CD4-positive, alpha-beta T cell (primary cell): ENCODE results near the gene MBOAT7. TPM values are rescaled to one million over a fixed set of nuclear protein-coding genes. Genes with fewer than 3 reads are reported as not detected.
"Not testable (repeated sequence)": the region's sequence is repeated elsewhere in the genome, so short reads cannot be mapped to it uniquely, and the experiment has no call there.

Source experiments
- ATAC-seq: fragments of 200-7000 bp; cut with Tn5 transposase; one replicate; pipeline ENCODE4 v1.10.0; 2022; ENCODE audit warnings: mild to moderate bottlenecking; ENCODE audit not compliant: poor library complexity
- CTCF ChIA-PET: fragments of 350-600 bp; sonication (Branson Sonifier 250); formaldehyde crosslinking; loops from one replicate; lab custom pipeline; 2021; ENCODE audit warnings: antibody characterized with exemption, inconsistent platforms; lab: Charles Lee
- POLR2A ChIA-PET: fragments of 350-600 bp; sonication (Branson Sonifier 250); formaldehyde crosslinking; loops from one replicate; lab custom pipeline; 2021; ENCODE audit warnings: antibody characterized with exemption, inconsistent platforms; lab: Charles Lee
- DNase-seq, 14 experiments: peaks; one replicate each; pipeline ENCODE4 v3.0.0-alpha.2; 2013 to 2020; ENCODE audit warnings: mixed read lengths in 2 of 14
- H3K27ac ChIP-seq, 2 donors: one replicate each; pipeline versions ENCODE4 v1.5.1 to v1.7.0; 2013; ENCODE audit warnings: low read length in 2 of 2, low read depth in 1 of 2, mild to moderate bottlenecking in 1 of 2
- H3K27me3 ChIP-seq, 2 experiments: 1 replicate in 1 of 2; 2 replicates in 1 of 2; pipeline versions ENCODE4 v1.6.1 to v1.7.0; 2013; ENCODE audit warnings: low read length in 2 of 2, control low read depth in 1 of 2, mild to moderate bottlenecking in 1 of 2, moderate library complexity in 1 of 2; ENCODE audit not compliant: insufficient read depth in 2 of 2, control insufficient read depth in 1 of 2
- H3K36me3 ChIP-seq: one replicate; pipeline ENCODE4 v1.6.1; 2013; ENCODE audit warnings: low read length, control low read depth; ENCODE audit not compliant: insufficient read depth
- H3K4me1 ChIP-seq: one replicate; pipeline ENCODE4 v1.6.1; 2013; ENCODE audit warnings: low read length, control low read depth; ENCODE audit not compliant: insufficient read depth
- H3K4me3 ChIP-seq: one replicate; pipeline ENCODE4 v1.5.1; 2013; ENCODE audit warnings: mild to moderate bottlenecking, low read length, moderate library complexity
- H3K9me3 ChIP-seq, 2 experiments: 1 replicate in 1 of 2; 2 replicates in 1 of 2; pipeline versions ENCODE4 v1.6.1 to v1.7.0; 2013; ENCODE audit warnings: low read length in 2 of 2, mild to moderate bottlenecking in 2 of 2, control low read depth in 1 of 2, moderate library complexity in 1 of 2; ENCODE audit not compliant: control insufficient read depth in 1 of 2, insufficient read depth in 1 of 2
- H3K27ac Mint-ChIP-seq: one replicate; pipeline ENCODE4 v1.8.0; 2020; ENCODE audit warnings: mixed read lengths
- H3K27me3 Mint-ChIP-seq: one replicate; pipeline ENCODE4 v1.8.0; 2021; ENCODE audit warnings: mixed read lengths
- H3K36me3 Mint-ChIP-seq: one replicate; pipeline ENCODE4 v1.8.0; 2021; ENCODE audit warnings: low read depth, mixed read lengths
- H3K4me1 Mint-ChIP-seq: one replicate; pipeline ENCODE4 v1.8.0; 2021; ENCODE audit warnings: low read depth, mixed read lengths
- H3K4me3 Mint-ChIP-seq: one replicate; pipeline ENCODE4 v1.8.0; 2020; ENCODE audit warnings: mild to moderate bottlenecking, mixed read lengths
- H3K9me3 Mint-ChIP-seq: one replicate; pipeline ENCODE4 v1.8.0; 2020; ENCODE audit warnings: mixed read lengths
- CTCF ChIP-seq: fragments of 200-600 bp; IDR thresholded peaks from one replicate; pipeline ENCODE4 v1.8.0; 2022; ENCODE audit warnings: antibody characterized with exemption, mild to moderate bottlenecking
- intact Hi-C, 2 experiments: fragments of 100-400 bp; cut with DNase I in 1 of 2; cut with micrococcal nuclease in 1 of 2; formaldehyde crosslinking; loops; one replicate each; pipeline versions ENCODE4 v1.15.1 to v1.9.0; 2023 to 2025; cut with DNase I, micrococcal nuclease
- total RNA-seq, 174 experiments: library from RNA in 2 of 174; stranded (reverse) in 2 of 174; gene quantifications; one replicate each; pipeline ENCODE4 v1.2.3 and lab custom pipeline; 2021 to 2026

The MBOAT7 gene
- total RNA-seq, 2 experiments from 2014 or later, result 13.7 to 18.0 TPM

GRCh38 chr19:54216869-54217268, 27.5 kb upstream of the MBOAT7 start:
- CTCF ChIA-PET, result no interaction called here

GRCh38 chr19:54214734-54215133, 25.4 kb upstream of the MBOAT7 start:
- H3K27ac Mint-ChIP-seq, H3K27me3 ChIP-seq, ATAC-seq, POLR2A ChIA-PET, H3K9me3 Mint-ChIP-seq, H3K36me3 ChIP-seq, CTCF ChIA-PET, H3K4me3 Mint-ChIP-seq, H3K36me3 Mint-ChIP-seq, intact Hi-C loops, H3K4me3 ChIP-seq, H3K27ac ChIP-seq, DNase-seq, H3K9me3 ChIP-seq, H3K27me3 Mint-ChIP-seq: not testable (repeated sequence)
- H3K4me1 Mint-ChIP-seq, result peaks cover 15% of the 10 kb centered on the region
- peaks cover 18% of the 10 kb centered on the region for H3K4me1 ChIP-seq

More at GRCh38 chr19:54216869-54217268, 27.5 kb upstream of the MBOAT7 start:
- intact Hi-C loops, result no loop called here
- Mint-ChIP-seq H3K27ac (no peak overlapping the region), H3K4me3 (no peak overlapping the region), H3K4me1 (no peaks in the 10 kb centered on the region), H3K9me3 (no peaks in the 10 kb centered on the region), H3K27me3 (no peaks in the 10 kb centered on the region), H3K36me3 (no peaks in the 10 kb centered on the region)
- H3K27me3 ChIP-seq, result no peaks in the 10 kb centered on the region
- no peaks in the 10 kb centered on the region for H3K4me1 ChIP-seq
- no peak for TF ChIP-seq CTCF
- POLR2A ChIA-PET, result no interaction called here
- ATAC-seq (no peak), DNase-seq (no peak)
- H3K4me3 ChIP-seq, result no peak overlapping the region
- no peaks in the 10 kb centered on the region for H3K36me3 ChIP-seq
- no peak overlapping the region for H3K27ac ChIP-seq
- no peaks in the 10 kb centered on the region for H3K9me3 ChIP-seq

GRCh38 chr19:54214217-54214616, 24.8 kb upstream of the MBOAT7 start:
- H3K4me1 Mint-ChIP-seq, result peaks cover 20% of the 10 kb centered on the region
- H3K4me3 Mint-ChIP-seq, intact Hi-C loops, H3K36me3 Mint-ChIP-seq, H3K27me3 ChIP-seq, ATAC-seq, H3K36me3 ChIP-seq, H3K27ac Mint-ChIP-seq, H3K9me3 ChIP-seq, H3K27me3 Mint-ChIP-seq, H3K9me3 Mint-ChIP-seq, H3K27ac ChIP-seq, DNase-seq, H3K4me3 ChIP-seq, CTCF ChIA-PET, POLR2A ChIA-PET: not testable (repeated sequence)
- H3K4me1 ChIP-seq, result peaks cover 23% of the 10 kb centered on the region

- Mint-ChIP-seq H3K27me3 (no peaks in the 10 kb centered on the region), H3K4me1 (peaks cover 48% of the 10 kb centered on the region), H3K4me3 (no peak overlapping the region), H3K36me3 (peaks cover 24% of the 10 kb centered on the region), H3K9me3 (no peaks in the 10 kb centered on the region), H3K27ac (peak overlapping the region; percentile 62)
- H3K27me3 ChIP-seq, result no peaks in the 10 kb centered on the region
- no peak for DNase-seq
- H3K4me1 ChIP-seq, result peaks cover 53% of the 10 kb centered on the region
- intact Hi-C loops, result no loop called here
- no peak overlapping the region for H3K4me3 ChIP-seq
- ChIA-PET POLR2A (interaction anchor here (1.0 to 8.7 kb wide), 3 partner anchors 10 to 52 kb away, joined by 3 to 75 read pairs (median 12); partner anchors contain the start of genes LENG1, MBOAT7, RPS9 and TSEN34), CTCF (interaction anchor here (0.9 to 1.6 kb wide), 3 partner anchors 19 to 22 kb away, joined by 3 to 4 read pairs (median 3); partner anchors contain the start of genes MBOAT7 and TSEN34)
- peak overlapping the region in 1 of 2 donors; percentile 52 for H3K27ac ChIP-seq
- no peak for TF ChIP-seq CTCF
- no peak for ATAC-seq
- H3K36me3 ChIP-seq, result peaks cover 18% of the 10 kb centered on the region
- H3K9me3 ChIP-seq, result no peaks in the 10 kb centered on the region
Observed at GRCh38 chr19:54211235-54211634, 21.9 kb upstream of the MBOAT7 start.
